ENCODE data around the gene NELFCD. TPM values are rescaled to one million over a fixed set of nuclear protein-coding genes. Genes with fewer than 3 reads are reported as not detected.

NELFCD gene
- total and polyA plus RNA-seq, 9 of the 15 experiments (the other 6 are each of a cell fraction or from before 2014, with no cell fraction given): 11.7 to 163 (median 96.5) TPM

DNA sequence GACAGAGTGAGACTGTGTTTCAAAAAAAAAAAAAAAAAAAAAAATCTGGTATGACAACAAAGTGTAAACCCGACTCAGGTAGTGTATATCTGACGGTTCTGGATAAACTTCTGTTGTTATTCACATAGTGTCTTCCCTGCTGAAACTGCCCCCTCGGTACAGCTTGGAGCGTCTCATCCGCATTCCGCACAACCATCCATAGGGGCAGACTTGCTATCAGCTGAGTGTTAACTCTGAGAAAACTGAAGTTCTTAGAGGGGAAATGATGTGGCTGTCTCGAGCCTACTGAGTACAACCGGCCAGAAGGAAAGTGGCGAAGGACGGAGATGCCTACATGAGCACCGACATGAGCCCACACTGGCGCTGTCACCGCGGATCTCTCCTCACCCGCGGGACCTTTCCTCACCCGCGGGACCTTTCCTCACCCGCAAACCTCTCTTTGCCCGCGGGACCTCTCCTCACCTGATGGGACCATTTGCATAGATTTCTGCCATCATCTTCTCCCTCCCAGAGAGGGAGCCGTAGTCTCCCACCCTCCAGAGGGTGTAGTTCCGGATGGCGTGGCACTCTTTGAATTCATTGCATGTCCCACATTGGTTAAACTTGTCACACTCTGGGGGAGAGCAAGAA is 16.2 kb downstream of the NELFCD start:
- BruUV-seq (replicated peaks): no TSS peak
- no peak overlapping the region for H3K4me2 ChIP-seq (ENCODE audit: insufficient read depth, low read length)
- H3K36me3 ChIP-seq (ENCODE audit: control insufficient read depth, insufficient read depth, low read length): peaks cover 87% of the 10 kb centered on the region
- no peaks in the 10 kb centered on the region for H3K9me1 ChIP-seq (ENCODE audit: control insufficient read depth, insufficient read depth, low read length)
- no peaks in the 10 kb centered on the region for H3K79me2 ChIP-seq (ENCODE audit: control insufficient read depth, insufficient read depth, low read length)
- H3K9ac ChIP-seq (ENCODE audit: insufficient read depth in 1 of 2, low read depth in 2 of 2, low read length in 2 of 2): no peak overlapping the region
- H3K4me1 ChIP-seq (replicated peaks in 1 of 2; ENCODE audit: control insufficient read depth in 2 of 2, insufficient read depth in 2 of 2, low read length in 2 of 2): peaks cover 0 to 20% of the 10 kb centered on the region in 2 experiments; a peak in 2 of 5 replicates
- WGBS (ENCODE audit: insufficient coverage, low coverage, missing lambda C conversion rate): 91% methylated on average over 23 of the region's 24 CpGs
- peaks cover 7% of the 10 kb centered on the region; the same call in 1 of the 2 replicates for H4K20me1 ChIP-seq (replicated peaks; ENCODE audit: control insufficient read depth, insufficient read depth, low read length)
- no peak for FAIRE-seq
- no peak overlapping the region for H3K4me3 ChIP-seq
- H2AFZ ChIP-seq (ENCODE audit: low read depth, low read length): no peak overlapping the region
- no peak for DNase-seq (ENCODE audit: extremely low read depth in 1 of 4, low spot score in 3 of 4)
- TF ChIP-seq LARP7 (IDR thresholded peaks at IDR 0.05) (no peak), RBFOX2 (IDR thresholded peaks at IDR 0.05; ENCODE audit: low read depth, low read length) (peak; percentile 33; the same call in 1 of the 2 replicates), XRCC4 (IDR thresholded peaks at IDR 0.05; ENCODE audit: extremely low read depth, insufficient read depth, insufficient read length) (no peak), ZNF253 (CRISPR knock-in tag; conservative IDR thresholded peaks at IDR 0.05) (no peak), POLR2A (conservative IDR thresholded peaks at IDR 0.05) (0 out of 2 replicates have a peak, but pooled peaks have one; percentile 8), FOXK1 (CRISPR knock-in tag; IDR thresholded peaks at IDR 0.05; ENCODE audit: borderline replicate concordance) (no peak), SAFB2 (IDR thresholded peaks at IDR 0.05; ENCODE audit: borderline replicate concordance, low read depth, low read length, severe bottlenecking) (no peak), CBX2 (IDR thresholded peaks at IDR 0.05; ENCODE audit: insufficient read depth, low read length, poor library complexity, severe bottlenecking) (no peak), POLR2G (IDR thresholded peaks at IDR 0.05; ENCODE audit: low read depth, low read length) (peak; percentile 42; the same call in 1 of the 2 replicates)
- TF ChIP-seq, protein P1, sequence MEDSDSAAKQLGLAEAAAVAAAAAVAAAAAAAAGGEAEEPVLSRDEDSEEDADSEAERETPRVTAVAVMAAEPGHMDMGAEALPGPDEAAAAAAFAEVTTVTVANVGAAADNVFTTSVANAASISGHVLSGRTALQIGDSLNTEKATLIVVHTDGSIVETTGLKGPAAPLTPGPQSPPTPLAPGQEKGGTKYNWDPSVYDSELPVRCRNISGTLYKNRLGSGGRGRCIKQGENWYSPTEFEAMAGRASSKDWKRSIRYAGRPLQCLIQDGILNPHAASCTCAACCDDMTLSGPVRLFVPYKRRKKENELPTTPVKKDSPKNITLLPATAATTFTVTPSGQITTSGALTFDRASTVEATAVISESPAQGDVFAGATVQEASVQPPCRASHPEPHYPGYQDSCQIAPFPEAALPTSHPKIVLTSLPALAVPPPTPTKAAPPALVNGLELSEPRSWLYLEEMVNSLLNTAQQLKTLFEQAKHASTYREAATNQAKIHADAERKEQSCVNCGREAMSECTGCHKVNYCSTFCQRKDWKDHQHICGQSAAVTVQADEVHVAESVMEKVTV (CRISPR knock-in tag; IDR thresholded peaks at IDR 0.05): no peak
- ATAC-seq: peak; percentile 24
- H3K27me3 ChIP-seq (ENCODE audit: control insufficient read depth in 2 of 2, insufficient read depth in 2 of 2, low read length in 2 of 2): no peaks in the 10 kb centered on the region
- H3K9me3 ChIP-seq (replicated peaks; ENCODE audit: control insufficient read depth, insufficient read depth, low read depth, low read length): no peaks in the 10 kb centered on the region
- H3K27ac ChIP-seq (ENCODE audit: extremely low read depth, low read depth, low read length): no peak overlapping the region
- POLR2A ChIA-PET: interaction anchor here (0.9 to 2.8 kb wide), 5 partner anchors 7 to 43 kb away, joined by 3 to 19 read pairs (median 3); partner anchors contain the start of genes NELFCD and TUBB1
- CTCF ChIA-PET (ENCODE audit: low intra/inter-chr PET ratio): no interaction called here
- intact Hi-C loops (cut with micrococcal nuclease): no loop called here
- in situ Hi-C loops (cut with MboI): no loop called here
